Esophagus squamous epithelium (tissue), 4 donors: Measurements from ENCODE around the gene PXMP2.

Experiments used
- POLR2A ChIP-seq, 4 donors: fragments of 450-650 bp; IDR thresholded peaks; one replicate each; pipeline ENCODE4 v1.6.1; 2017; ENCODE audit warnings: antibody characterized with exemption in 4 of 4, mild to moderate bottlenecking in 4 of 4, moderate library complexity in 3 of 4
- TF ChIP-seq, protein P1 (sequence below), 6 experiments: fragments of 450-650 bp in 4 of 6; fragments of 200-600 bp in 2 of 6; sonication (generic) in 2 of 6; IDR thresholded peaks; one replicate each; pipeline ENCODE4 v1.5.1; 2016 to 2019; ENCODE audit warnings: antibody characterized with exemption in 6 of 6, mild to moderate bottlenecking in 4 of 6, moderate library complexity in 4 of 6

DNA sequence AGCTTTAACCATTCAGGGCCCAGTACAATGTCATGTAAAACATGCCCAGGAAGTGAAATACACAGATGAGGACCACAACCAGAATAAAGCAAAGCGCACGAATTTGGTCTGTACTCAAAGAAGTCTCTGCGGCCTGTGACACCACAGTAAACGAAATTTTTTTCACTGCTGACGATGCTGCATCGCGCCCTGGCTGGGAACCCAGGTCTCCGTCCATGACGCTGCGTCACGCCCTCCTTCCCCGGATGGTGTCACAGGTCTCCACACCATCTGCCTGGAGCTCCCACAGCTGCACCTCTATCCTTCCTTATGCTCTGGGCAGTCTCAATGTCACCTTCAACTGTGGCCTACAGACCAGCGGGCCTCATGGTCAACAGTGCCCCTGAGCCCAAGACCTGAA, 56.4 kb downstream of the PXMP2 start:
- TF ChIP-seq POLR2A (IDR thresholded peaks at IDR 0.05), result no peak
- TF ChIP-seq, protein P1, sequence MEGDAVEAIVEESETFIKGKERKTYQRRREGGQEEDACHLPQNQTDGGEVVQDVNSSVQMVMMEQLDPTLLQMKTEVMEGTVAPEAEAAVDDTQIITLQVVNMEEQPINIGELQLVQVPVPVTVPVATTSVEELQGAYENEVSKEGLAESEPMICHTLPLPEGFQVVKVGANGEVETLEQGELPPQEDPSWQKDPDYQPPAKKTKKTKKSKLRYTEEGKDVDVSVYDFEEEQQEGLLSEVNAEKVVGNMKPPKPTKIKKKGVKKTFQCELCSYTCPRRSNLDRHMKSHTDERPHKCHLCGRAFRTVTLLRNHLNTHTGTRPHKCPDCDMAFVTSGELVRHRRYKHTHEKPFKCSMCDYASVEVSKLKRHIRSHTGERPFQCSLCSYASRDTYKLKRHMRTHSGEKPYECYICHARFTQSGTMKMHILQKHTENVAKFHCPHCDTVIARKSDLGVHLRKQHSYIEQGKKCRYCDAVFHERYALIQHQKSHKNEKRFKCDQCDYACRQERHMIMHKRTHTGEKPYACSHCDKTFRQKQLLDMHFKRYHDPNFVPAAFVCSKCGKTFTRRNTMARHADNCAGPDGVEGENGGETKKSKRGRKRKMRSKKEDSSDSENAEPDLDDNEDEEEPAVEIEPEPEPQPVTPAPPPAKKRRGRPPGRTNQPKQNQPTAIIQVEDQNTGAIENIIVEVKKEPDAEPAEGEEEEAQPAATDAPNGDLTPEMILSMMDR (IDR thresholded peaks at IDR 0.05), result no peak
